ENCODE data around the gene KLHDC2. TPM values are rescaled to one million over a fixed set of nuclear protein-coding genes. Genes with fewer than 3 reads are reported as not detected.
"Not testable (repeated sequence)": the region's sequence is repeated elsewhere in the genome, so short reads cannot be mapped to it uniquely, and the experiment has no call there.

Gene KLHDC2
- total RNA-seq, 4 donors from 2014 or later = 101 to 165 (median 133) TPM

- DNase-seq = no peak
- intact Hi-C loops (cut with DNase I) = no loop called here
- TF ChIP-seq POLR2A (IDR thresholded peaks at IDR 0.05) = no peak
- no peak for TF ChIP-seq CTCF (IDR thresholded peaks at IDR 0.05)
- peaks cover 10 to 14% of the 10 kb centered on the region in 2 donors for H3K36me3 ChIP-seq
- no peak overlapping the region for H3K27ac ChIP-seq
- H3K27me3 ChIP-seq = no peaks in the 10 kb centered on the region
- H3K9me3 ChIP-seq = no peaks in the 10 kb centered on the region
- H3K4me1 ChIP-seq = no peaks in the 10 kb centered on the region
- no peak overlapping the region for H3K4me3 ChIP-seq (replicated peaks in 1 of 3)
Observed at GRCh38 chr14:49733836-49734235, 34.1 kb upstream of the KLHDC2 start.

GRCh38 chr14:49735669-49736068, 32.3 kb upstream of the KLHDC2 start:
- H3K9me3 ChIP-seq; DNase-seq; H3K27ac ChIP-seq; H3K27me3 ChIP-seq; H3K4me3 ChIP-seq (replicated peaks in 1 of 3); intact Hi-C loops (cut with DNase I); H3K4me1 ChIP-seq: not testable (repeated sequence)
- H3K36me3 ChIP-seq = peaks cover 7 to 14% of the 10 kb centered on the region in 2 donors
- 89 to 95% methylated on average over 4 of the region's 4 CpGs for WGBS, 2 donors

GRCh38 chr14:49745191-49745590, 22.8 kb upstream of the KLHDC2 start:
- Histone ChIP-seq H3K27me3 (no peaks in the 10 kb centered on the region), H3K4me1 (peaks cover 5 to 14% of the 10 kb centered on the region in 2 donors), H3K9me3 (no peaks in the 10 kb centered on the region), H3K27ac (peak overlapping the region; percentile 25 to 42 (median 42)), H3K36me3 (no peaks in the 10 kb centered on the region), H3K4me3 (replicated peaks in 1 of 3) (no peak overlapping the region)
- intact Hi-C loops (cut with DNase I) = no loop called here
- TF ChIP-seq CTCF (IDR thresholded peaks at IDR 0.05) = no peak
- no peak for TF ChIP-seq POLR2A (IDR thresholded peaks at IDR 0.05)
- WGBS, 2 donors = 43 to 50% methylated on average over 1 of the region's 1 CpG
- DNase-seq = peak; percentile 68 to 69

DNA sequence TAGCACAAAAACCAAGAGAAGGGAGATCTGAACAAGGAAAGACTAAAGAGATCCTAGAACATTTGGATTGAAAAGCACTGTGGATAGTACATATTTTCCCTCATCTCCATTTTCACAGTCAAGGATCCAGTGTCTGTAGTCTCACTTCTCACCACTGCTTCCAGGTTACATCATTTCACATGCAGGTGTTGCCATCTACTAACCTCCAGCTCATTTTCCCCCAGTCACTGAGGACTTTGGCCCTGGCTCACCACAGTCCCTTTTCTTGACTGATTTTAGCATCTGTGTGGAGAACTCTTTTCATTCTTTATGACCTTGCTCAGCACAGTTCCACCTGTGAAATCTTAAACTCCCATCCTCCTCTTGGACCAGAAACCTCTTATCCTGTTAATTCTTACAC, 21.5 kb upstream of the KLHDC2 start:
- H3K27ac ChIP-seq; DNase-seq; H3K4me3 ChIP-seq (replicated peaks in 1 of 3); H3K27me3 ChIP-seq; H3K36me3 ChIP-seq; H3K9me3 ChIP-seq; intact Hi-C loops (cut with DNase I): not testable (repeated sequence)
- H3K4me1 ChIP-seq = peaks cover 5 to 14% of the 10 kb centered on the region in 2 donors

GRCh38 chr14:49754570-49755097, 13.3 kb upstream of the KLHDC2 start:
- peaks cover 0 to 4% of the 10 kb centered on the region in 2 donors for H3K36me3 ChIP-seq
- H3K27ac ChIP-seq = no peak overlapping the region
- DNase-seq = no peak
- intact Hi-C loops (cut with DNase I) = no loop called here
- WGBS, 2 donors = 87 to 88% methylated on average over 5 of the region's 5 CpGs
- no peaks in the 10 kb centered on the region for H3K4me1 ChIP-seq
- H3K27me3 ChIP-seq = no peaks in the 10 kb centered on the region
- TF ChIP-seq CTCF (IDR thresholded peaks at IDR 0.05) (no peak), POLR2A (IDR thresholded peaks at IDR 0.05) (no peak)
- H3K9me3 ChIP-seq = no peaks in the 10 kb centered on the region
- H3K4me3 ChIP-seq (replicated peaks in 1 of 3) = no peak overlapping the region

DNA sequence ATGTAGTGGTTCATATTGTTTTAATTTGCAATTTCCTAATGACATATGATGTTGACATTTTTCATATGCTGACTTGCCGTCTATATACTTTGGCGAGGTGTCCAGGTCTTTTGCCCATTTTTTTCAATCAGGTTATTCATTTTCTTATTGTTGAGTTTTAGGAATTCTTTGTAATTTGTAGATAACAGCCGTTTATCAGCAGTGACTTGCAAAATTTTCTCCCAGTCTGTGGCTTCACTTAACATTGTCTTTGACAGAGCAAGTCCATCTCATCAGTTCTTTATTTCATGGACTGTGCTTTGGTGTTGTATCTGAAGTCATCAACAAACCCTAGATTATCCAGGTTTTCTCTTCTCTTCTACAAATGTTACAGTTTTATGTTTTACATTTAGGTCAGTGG, 12.6 kb upstream of the KLHDC2 start:
- intact Hi-C loops (cut with DNase I) = no loop called here
- no peaks in the 10 kb centered on the region for H3K4me1 ChIP-seq
- no peak overlapping the region for H3K4me3 ChIP-seq (replicated peaks in 1 of 3)
- peaks cover 0 to 4% of the 10 kb centered on the region in 2 donors for H3K36me3 ChIP-seq
- DNase-seq = no peak
- H3K27me3 ChIP-seq = no peaks in the 10 kb centered on the region
- no peaks in the 10 kb centered on the region for H3K9me3 ChIP-seq
- H3K27ac ChIP-seq = no peak overlapping the region
- TF ChIP-seq POLR2A (IDR thresholded peaks at IDR 0.05) (no peak), CTCF (IDR thresholded peaks at IDR 0.05) (no peak)
- 85 to 91% methylated on average over 3 of the region's 3 CpGs for WGBS, 2 donors

All from thyroid gland (tissue), 4 donors.